ENCODE data around the gene CREB3L2. TPM values are rescaled to one million over a fixed set of nuclear protein-coding genes. Genes with fewer than 3 reads are reported as not detected.

Gene CREB3L2
- total RNA-seq, 1 donor from 2014 or later, result 61.8 TPM

GRCh38 chr7:137987563-137987962 is 14.3 kb downstream of the CREB3L2 start:
- Histone ChIP-seq H3K4me1 (peaks cover 70% of the 10 kb centered on the region), H3K9me3 (no peaks in the 10 kb centered on the region), H3K27me3 (no peaks in the 10 kb centered on the region), H3K27ac (no peak overlapping the region), H3K36me3 (no peaks in the 10 kb centered on the region), H3K4me3 (no peak overlapping the region)
- intact Hi-C loops (cut with DNase I), result no loop called here
- DNase-seq (no peak), ATAC-seq (no peak)
- no peak for TF ChIP-seq CTCF (IDR thresholded peaks at IDR 0.05)

GRCh38 chr7:137987018-137987349 is 14.9 kb downstream of the CREB3L2 start:
- intact Hi-C loops (cut with DNase I), result no loop called here
- peaks cover 67% of the 10 kb centered on the region for H3K4me1 ChIP-seq

GRCh38 chr7:137986252-137987017 is 15.5 kb downstream of the CREB3L2 start:
- H3K9me3 ChIP-seq, result no peaks in the 10 kb centered on the region
- H3K4me3 ChIP-seq, result no peak overlapping the region
- TF ChIP-seq CTCF (IDR thresholded peaks at IDR 0.05), result no peak
- peak overlapping the region; percentile 20 for H3K27ac ChIP-seq
- ATAC-seq (peak; percentile 43), DNase-seq (no peak)
- H3K27me3 ChIP-seq, result no peaks in the 10 kb centered on the region
- H3K36me3 ChIP-seq, result no peaks in the 10 kb centered on the region
- intact Hi-C loops (cut with DNase I), result no loop called here
- H3K4me1 ChIP-seq, result peaks cover 72% of the 10 kb centered on the region

More at GRCh38 chr7:137987018-137987349, 14.9 kb downstream of the CREB3L2 start:
- Histone ChIP-seq H3K27ac (peak overlapping the region; percentile 20), H3K4me3 (no peak overlapping the region), H3K27me3 (no peaks in the 10 kb centered on the region), H3K36me3 (no peaks in the 10 kb centered on the region), H3K9me3 (no peaks in the 10 kb centered on the region)
- DNase-seq, result no peak
- ATAC-seq, result no peak
- TF ChIP-seq CTCF (IDR thresholded peaks at IDR 0.05), result no peak

GRCh38 chr7:137985897-137986251 is 16.0 kb downstream of the CREB3L2 start:
- H3K4me1 ChIP-seq, result peaks cover 77% of the 10 kb centered on the region
- DNase-seq (no peak), ATAC-seq (no peak)
- H3K4me3 ChIP-seq, result no peak overlapping the region
- no peaks in the 10 kb centered on the region for H3K9me3 ChIP-seq
- intact Hi-C loops (cut with DNase I), result no loop called here
- TF ChIP-seq CTCF (IDR thresholded peaks at IDR 0.05), result no peak
- H3K36me3 ChIP-seq, result no peaks in the 10 kb centered on the region
- peak overlapping the region; percentile 20 for H3K27ac ChIP-seq
- H3K27me3 ChIP-seq, result no peaks in the 10 kb centered on the region

- no peaks in the 10 kb centered on the region for H3K36me3 ChIP-seq
- DNase-seq, result no peak
- H3K4me1 ChIP-seq, result peaks cover 77% of the 10 kb centered on the region
- no peak for TF ChIP-seq CTCF (IDR thresholded peaks at IDR 0.05)
- intact Hi-C loops (cut with DNase I), result no loop called here
- H3K4me3 ChIP-seq, result no peak overlapping the region
- no peaks in the 10 kb centered on the region for H3K27me3 ChIP-seq
- peak overlapping the region; percentile 20 for H3K27ac ChIP-seq
- ATAC-seq, result no peak
- no peaks in the 10 kb centered on the region for H3K9me3 ChIP-seq
These were observed 16.5 kb downstream of the CREB3L2 start for GRCh38 chr7:137985253-137985896.
